Type B pancreatic cell (in vitro differentiated cells): ENCODE measurements around the gene PANX1. TPM values are rescaled to one million over a fixed set of nuclear protein-coding genes. Genes with fewer than 3 reads are reported as not detected.
A peak's percentile ranks its signal among the peaks of the same experiment; 100 is the strongest.

Experiments
- DNase-seq: peaks from one replicate; pipeline ENCODE4 v3.0.0; 2021; ENCODE audit warnings: mixed read lengths; ENCODE audit not compliant: unreplicated experiment; ENCODE audit errors: extremely low spot score
- H3K27ac Mint-ChIP-seq: 2 replicates; pipeline ENCODE4 v1.8.0; 2021; ENCODE audit warnings: mild to moderate bottlenecking, mixed read lengths
- H3K27me3 Mint-ChIP-seq: 2 replicates; pipeline ENCODE4 v1.8.0; 2021; ENCODE audit warnings: mixed read lengths
- H3K36me3 Mint-ChIP-seq: 2 replicates; pipeline ENCODE4 v1.8.0; 2021; ENCODE audit warnings: mixed read lengths
- H3K4me1 Mint-ChIP-seq: one replicate; pipeline ENCODE4 v1.8.0; 2021; ENCODE audit warnings: mixed read lengths; ENCODE audit not compliant: unreplicated experiment
- H3K4me3 Mint-ChIP-seq: 2 replicates; pipeline ENCODE4 v1.8.0; 2021; ENCODE audit warnings: mild to moderate bottlenecking, mixed read lengths
- H3K9me3 Mint-ChIP-seq: 2 replicates; pipeline ENCODE4 v1.8.0; 2021; ENCODE audit warnings: mixed read lengths
- total RNA-seq: library from RNA; stranded (reverse); gene quantifications from 2 replicates; pipeline ENCODE4 v1.2.1, GENCODE V29; 2021; ENCODE audit warnings: low replicate concordance
- TF ChIP-seq, protein P1 (sequence below): fragments of 200-600 bp; sonication (generic); conservative IDR thresholded peaks from 2 replicates; pipeline ENCODE4 v1.5.0; 2021; ENCODE audit warnings: antibody characterized with exemption, mild to moderate bottlenecking

The PANX1 gene
- total RNA-seq, 1 donor from 2014 or later: 26.1 TPM

DNA sequence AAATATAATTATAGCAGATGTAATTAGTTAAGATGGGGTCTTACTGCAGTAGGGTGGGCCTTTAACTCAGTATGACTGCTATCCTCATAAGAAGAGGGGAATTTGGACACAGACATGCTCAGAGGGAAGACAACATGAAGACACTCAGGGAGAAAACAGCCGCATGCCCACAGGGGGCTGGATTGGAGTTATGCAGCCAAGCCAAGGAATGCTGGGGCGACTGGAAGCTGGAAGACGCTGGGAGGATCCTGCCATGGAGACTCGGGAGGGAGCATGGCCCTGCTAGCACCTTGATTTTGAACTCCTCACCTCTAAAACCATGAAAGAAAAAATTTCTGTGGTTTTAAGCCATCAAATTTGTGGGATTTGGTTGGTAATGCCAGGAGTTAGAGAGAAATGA, 40.9 kb downstream of the PANX1 start:
- DNase-seq: no peak
- TF ChIP-seq, protein P1, sequence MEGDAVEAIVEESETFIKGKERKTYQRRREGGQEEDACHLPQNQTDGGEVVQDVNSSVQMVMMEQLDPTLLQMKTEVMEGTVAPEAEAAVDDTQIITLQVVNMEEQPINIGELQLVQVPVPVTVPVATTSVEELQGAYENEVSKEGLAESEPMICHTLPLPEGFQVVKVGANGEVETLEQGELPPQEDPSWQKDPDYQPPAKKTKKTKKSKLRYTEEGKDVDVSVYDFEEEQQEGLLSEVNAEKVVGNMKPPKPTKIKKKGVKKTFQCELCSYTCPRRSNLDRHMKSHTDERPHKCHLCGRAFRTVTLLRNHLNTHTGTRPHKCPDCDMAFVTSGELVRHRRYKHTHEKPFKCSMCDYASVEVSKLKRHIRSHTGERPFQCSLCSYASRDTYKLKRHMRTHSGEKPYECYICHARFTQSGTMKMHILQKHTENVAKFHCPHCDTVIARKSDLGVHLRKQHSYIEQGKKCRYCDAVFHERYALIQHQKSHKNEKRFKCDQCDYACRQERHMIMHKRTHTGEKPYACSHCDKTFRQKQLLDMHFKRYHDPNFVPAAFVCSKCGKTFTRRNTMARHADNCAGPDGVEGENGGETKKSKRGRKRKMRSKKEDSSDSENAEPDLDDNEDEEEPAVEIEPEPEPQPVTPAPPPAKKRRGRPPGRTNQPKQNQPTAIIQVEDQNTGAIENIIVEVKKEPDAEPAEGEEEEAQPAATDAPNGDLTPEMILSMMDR: no peak

DNA sequence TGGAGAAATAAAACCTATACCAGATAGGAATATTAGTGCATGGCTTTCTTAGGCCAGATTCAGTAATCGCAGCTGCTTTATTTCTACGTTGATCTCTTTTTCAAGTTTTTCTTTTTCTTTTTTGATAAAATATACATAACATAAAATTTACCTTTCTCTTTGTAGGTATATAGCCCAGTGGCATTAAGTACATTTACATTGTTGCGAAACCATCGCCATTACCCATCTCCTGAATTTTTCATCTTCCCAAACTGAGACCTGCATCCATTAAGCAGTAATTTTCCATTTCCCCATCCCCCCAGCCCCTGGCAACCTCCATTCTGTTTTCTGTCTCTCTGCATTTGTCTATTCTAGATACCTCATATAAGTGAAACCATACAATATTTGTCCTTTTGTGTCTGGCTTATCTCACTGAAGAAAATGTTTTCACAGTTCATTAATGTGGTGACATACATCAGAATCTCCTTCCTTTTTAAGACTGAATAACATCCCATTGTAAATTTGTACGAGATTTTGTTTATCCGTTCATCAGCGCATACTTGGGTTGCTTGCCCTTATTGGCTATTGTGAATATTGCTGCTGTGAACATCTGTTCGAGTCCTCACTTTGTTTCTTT, 41.4 kb downstream of the PANX1 start:
- Mint-ChIP-seq H3K36me3 (peaks cover 38% of the 10 kb centered on the region), H3K9me3 (no peaks in the 10 kb centered on the region), H3K27ac (no peak overlapping the region), H3K4me3 (no peak overlapping the region), H3K4me1 (peaks cover 3% of the 10 kb centered on the region), H3K27me3 (no peaks in the 10 kb centered on the region)
- TF ChIP-seq, protein P1: no peak
- no peak for DNase-seq

More for the DNA sequence above, 40.9 kb downstream of the PANX1 start:
- Mint-ChIP-seq H3K36me3 (peaks cover 39% of the 10 kb centered on the region), H3K9me3 (no peaks in the 10 kb centered on the region), H3K27ac (no peak overlapping the region), H3K4me1 (peaks cover 1% of the 10 kb centered on the region), H3K27me3 (no peaks in the 10 kb centered on the region), H3K4me3 (no peak overlapping the region)

DNA sequence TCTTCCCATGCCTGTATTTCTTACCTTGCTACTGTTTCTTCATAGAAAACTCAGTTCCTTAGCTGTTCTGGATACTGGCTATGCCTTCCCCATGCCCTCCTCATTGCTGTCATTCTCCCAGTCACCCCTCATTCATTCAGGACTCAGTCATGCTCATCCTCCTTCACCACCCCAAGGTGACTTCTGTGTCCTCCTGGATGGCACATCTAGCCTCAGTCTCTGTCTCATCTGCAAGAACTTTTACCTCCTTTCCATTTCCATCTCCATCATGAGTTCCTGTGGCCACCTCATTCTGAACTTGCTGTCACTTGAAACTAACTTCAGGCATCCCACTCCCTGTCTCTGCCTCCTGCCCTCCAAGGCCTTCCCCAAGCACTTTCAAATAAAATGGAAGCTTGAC, 42.3 kb downstream of the PANX1 start:
- no peak overlapping the region for H3K4me3 Mint-ChIP-seq
- no peak for DNase-seq
- TF ChIP-seq, protein P1: no peak
- H3K4me1 Mint-ChIP-seq: peaks cover 3% of the 10 kb centered on the region
- no peaks in the 10 kb centered on the region for H3K9me3 Mint-ChIP-seq
- no peak overlapping the region for H3K27ac Mint-ChIP-seq
- H3K36me3 Mint-ChIP-seq: peaks cover 36% of the 10 kb centered on the region
- no peaks in the 10 kb centered on the region for H3K27me3 Mint-ChIP-seq

DNA sequence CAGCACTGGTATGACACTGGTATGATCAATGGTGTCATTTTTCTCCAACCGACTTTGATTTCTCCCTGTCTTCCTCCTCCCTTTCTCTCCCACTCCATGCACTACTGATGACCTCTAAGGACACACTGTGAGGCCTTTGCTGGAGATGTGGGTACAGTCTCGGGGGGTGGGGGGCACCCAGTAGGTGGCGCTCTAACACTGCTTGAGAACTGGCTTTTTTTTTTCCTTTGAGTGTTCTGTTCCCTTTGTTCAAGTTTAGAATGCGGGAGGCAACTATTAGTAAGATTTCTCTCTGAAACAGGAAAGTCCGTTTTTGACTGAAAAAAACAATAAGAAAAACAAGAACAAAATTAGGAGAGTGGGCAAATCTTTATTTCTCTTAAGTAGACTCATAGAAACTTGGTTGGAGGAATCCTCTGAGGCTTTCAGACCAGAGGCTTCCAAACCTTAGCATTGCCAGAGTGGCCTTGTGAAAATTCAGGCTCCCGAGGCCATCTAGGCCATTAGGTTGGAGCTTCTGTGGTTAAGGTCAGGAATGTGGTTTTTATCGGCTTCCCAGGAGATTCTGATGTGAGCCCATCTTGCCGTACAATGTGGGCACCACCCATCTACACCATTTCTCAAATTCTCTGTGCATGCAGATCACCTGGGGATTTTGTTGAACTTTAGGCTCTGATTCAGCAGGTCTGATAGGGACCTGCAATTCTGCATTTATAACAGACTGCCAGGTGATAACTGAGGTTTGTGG, 43.2 kb downstream of the PANX1 start:
- Mint-ChIP-seq H3K36me3 (peaks cover 35% of the 10 kb centered on the region), H3K4me3 (no peak overlapping the region), H3K9me3 (no peaks in the 10 kb centered on the region), H3K27me3 (no peaks in the 10 kb centered on the region), H3K27ac (no peak overlapping the region), H3K4me1 (peaks cover 3% of the 10 kb centered on the region)
- TF ChIP-seq, protein P1: peak; percentile 68
- no peak for DNase-seq

DNA sequence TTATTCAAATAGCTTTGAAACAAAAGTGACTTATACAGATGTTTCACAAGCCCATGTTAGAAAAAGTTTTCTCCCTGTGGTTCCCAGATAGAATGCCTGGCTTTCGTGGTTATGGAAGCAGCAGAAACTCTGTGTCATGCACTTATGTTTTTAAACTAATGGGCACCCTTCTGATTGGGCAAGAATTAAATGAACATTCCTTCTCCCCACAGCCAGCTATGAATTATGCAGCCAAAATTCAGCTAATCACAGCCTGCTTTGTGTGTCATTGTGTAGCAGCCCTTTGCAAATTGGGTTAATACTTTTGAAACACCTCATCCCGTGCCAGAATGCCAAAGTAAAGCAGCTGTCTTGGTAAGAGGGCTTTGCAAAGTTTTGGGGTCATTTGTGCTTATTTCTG, 46.9 kb downstream of the PANX1 start:
- peaks cover 46% of the 10 kb centered on the region for H3K36me3 Mint-ChIP-seq
- no peaks in the 10 kb centered on the region for H3K27me3 Mint-ChIP-seq
- TF ChIP-seq, protein P1: no peak
- peaks cover 3% of the 10 kb centered on the region for H3K4me1 Mint-ChIP-seq
- H3K9me3 Mint-ChIP-seq: no peaks in the 10 kb centered on the region
- DNase-seq: no peak
- H3K4me3 Mint-ChIP-seq: no peak overlapping the region
- no peak overlapping the region for H3K27ac Mint-ChIP-seq
